Kidney (tissue), 14 donors: ENCODE measurements around the gene TRUB2. TPM values are rescaled to one million over a fixed set of nuclear protein-coding genes. Genes with fewer than 3 reads are reported as not detected.

Experiments
- DNase-seq, 5 donors: peaks; one replicate each; pipeline ENCODE4 v3.0.0-alpha.2; 2013 to 2020
- FAIRE-seq: peaks from 2 replicates; lab custom pipeline; 2012; peaks lifted over from hg19 to GRCh38; lab: Jason Lieb, UNC
- H3K27ac ChIP-seq, 2 donors: one replicate each; pipeline ENCODE4 v1.7.0; 2013; ENCODE audit warnings: low read depth in 2 of 2, low read length in 2 of 2, inconsistent platforms in 1 of 2
- H3K27me3 ChIP-seq: one replicate; pipeline ENCODE4 v1.7.1; 2013; ENCODE audit warnings: low read length, inconsistent platforms; ENCODE audit not compliant: control insufficient read depth, insufficient read depth
- H3K36me3 ChIP-seq, 3 donors: one replicate each; pipeline versions ENCODE4 v1.7.0 to v1.7.1; 2013; ENCODE audit warnings: low read length in 3 of 3, control low read depth in 1 of 3, inconsistent platforms in 1 of 3; ENCODE audit not compliant: insufficient read depth in 3 of 3, control insufficient read depth in 2 of 3
- H3K4me1 ChIP-seq, 3 donors: one replicate each; pipeline versions ENCODE4 v1.7.0 to v1.7.1; 2013; ENCODE audit warnings: low read length in 3 of 3, inconsistent platforms in 1 of 3, low read depth in 1 of 3; ENCODE audit not compliant: control insufficient read depth in 2 of 3, insufficient read depth in 2 of 3
- H3K4me3 ChIP-seq, 3 donors: one replicate each; pipeline versions ENCODE4 v1.7.0 to v1.8.1; 2013; ENCODE audit warnings: low read length in 3 of 3, control low read depth in 1 of 3, inconsistent platforms in 1 of 3
- H3K9ac ChIP-seq, 3 donors: one replicate each; pipeline versions ENCODE4 v1.7.0 to v1.7.1; 2013; ENCODE audit warnings: low read length in 3 of 3, control low read depth in 1 of 3, inconsistent platforms in 1 of 3
- H3K9me3 ChIP-seq, 3 donors: one replicate each; pipeline versions ENCODE4 v1.7.0 to v1.7.1; 2013; ENCODE audit warnings: low read length in 3 of 3, control low read depth in 1 of 3, inconsistent platforms in 1 of 3; ENCODE audit not compliant: control insufficient read depth in 2 of 3, insufficient read depth in 1 of 3
- intact Hi-C: fragments of 100-400 bp; cut with DNase I; formaldehyde crosslinking; loops from one replicate; pipeline ENCODE4 v1.11.1; 2022
- polyA plus RNA-seq: library from polyadenylated mRNA; stranded (reverse); fragments of 350-450 nt; fragmentation: Illumina TruSeq; extraction: RNeasy Lipid Tissue Mini Kit (QIAGEN cat#74804); gene quantifications from one replicate; pipeline ENCODE4 v1.2.3, GENCODE V29; 2014; ENCODE audit warnings: low read depth, low replicate concordance; ENCODE audit not compliant: insufficient read depth
- total RNA-seq: library from RNA; stranded (reverse); fragmentation: NEBNext Ultra II Directional; extraction: Animal tissue kit (Norgen Biotek cat#: 25700); gene quantifications from one replicate; pipeline ENCODE4 v1.2.1, GENCODE V29; 2021
- TF ChIP-seq, protein P1 (sequence below): IDR thresholded peaks from 3 replicates; pipeline ENCODE4 v1.5.1; 2012; ENCODE audit warnings: mild to moderate bottlenecking, moderate library complexity, borderline replicate concordance; ENCODE audit not compliant: insufficient read depth; ENCODE audit errors: extremely low read depth
- donor health status: control.
- donor health status: control.
- donor health status: control.
- donor health status: control.
- donor health status: control.
- donor health status: DM: yes; HTN: yes; CAD: no.
- donor health status: Normal renal cell carcinoma (clear cell type).

Gene TRUB2
- total and polyA plus RNA-seq, 2 donors from 2014 or later, result 22.4 to 40.8 TPM

DNA sequence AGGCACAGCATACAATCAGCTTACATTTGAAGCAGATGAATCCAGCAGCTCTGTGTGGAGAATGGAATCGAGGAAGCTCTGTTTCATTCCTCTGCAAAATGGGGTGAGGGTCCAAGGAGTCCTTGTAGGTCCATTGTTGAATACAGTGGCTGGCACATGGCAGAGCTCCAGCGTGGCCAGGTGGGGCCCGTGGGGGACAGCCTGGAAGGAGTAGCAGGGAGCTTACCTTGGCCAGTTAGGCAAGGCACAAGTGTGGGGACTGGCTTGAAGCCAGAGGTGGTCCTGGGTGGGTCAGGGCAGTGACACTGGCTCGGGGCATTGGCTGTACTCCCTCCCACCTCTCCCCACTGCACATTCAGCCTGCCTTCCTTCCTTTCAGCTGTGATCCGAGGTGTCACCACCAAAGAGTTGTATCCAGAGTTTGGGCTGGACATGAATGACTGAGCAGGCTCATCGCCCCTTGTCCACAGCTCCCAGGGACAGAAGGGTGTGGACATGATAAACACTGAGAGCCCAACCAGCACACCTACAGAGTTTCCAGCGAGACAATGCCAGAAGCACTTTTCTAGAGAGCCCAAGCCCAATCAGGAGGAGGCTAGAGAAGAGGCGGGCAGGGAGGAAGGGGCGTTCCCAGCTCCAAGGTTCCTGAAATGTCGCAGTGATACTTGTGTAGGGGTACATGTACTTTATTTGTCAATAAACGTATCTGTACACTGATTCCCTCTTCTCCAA, 33.8 kb downstream of the TRUB2 start:
- Histone ChIP-seq H3K9ac (no peak overlapping the region), H3K27ac (no peak overlapping the region), H3K9me3 (no peaks in the 10 kb centered on the region), H3K4me3 (no peak overlapping the region), H3K36me3 (peaks cover 0 to 14% (median 6%) of the 10 kb centered on the region in 3 donors), H3K27me3 (no peaks in the 10 kb centered on the region), H3K4me1 (no peaks in the 10 kb centered on the region)
- FAIRE-seq, result no peak
- intact Hi-C loops, result no loop called here
- DNase-seq, result no peak
- TF ChIP-seq, protein P1, sequence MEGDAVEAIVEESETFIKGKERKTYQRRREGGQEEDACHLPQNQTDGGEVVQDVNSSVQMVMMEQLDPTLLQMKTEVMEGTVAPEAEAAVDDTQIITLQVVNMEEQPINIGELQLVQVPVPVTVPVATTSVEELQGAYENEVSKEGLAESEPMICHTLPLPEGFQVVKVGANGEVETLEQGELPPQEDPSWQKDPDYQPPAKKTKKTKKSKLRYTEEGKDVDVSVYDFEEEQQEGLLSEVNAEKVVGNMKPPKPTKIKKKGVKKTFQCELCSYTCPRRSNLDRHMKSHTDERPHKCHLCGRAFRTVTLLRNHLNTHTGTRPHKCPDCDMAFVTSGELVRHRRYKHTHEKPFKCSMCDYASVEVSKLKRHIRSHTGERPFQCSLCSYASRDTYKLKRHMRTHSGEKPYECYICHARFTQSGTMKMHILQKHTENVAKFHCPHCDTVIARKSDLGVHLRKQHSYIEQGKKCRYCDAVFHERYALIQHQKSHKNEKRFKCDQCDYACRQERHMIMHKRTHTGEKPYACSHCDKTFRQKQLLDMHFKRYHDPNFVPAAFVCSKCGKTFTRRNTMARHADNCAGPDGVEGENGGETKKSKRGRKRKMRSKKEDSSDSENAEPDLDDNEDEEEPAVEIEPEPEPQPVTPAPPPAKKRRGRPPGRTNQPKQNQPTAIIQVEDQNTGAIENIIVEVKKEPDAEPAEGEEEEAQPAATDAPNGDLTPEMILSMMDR, result no peak

DNA sequence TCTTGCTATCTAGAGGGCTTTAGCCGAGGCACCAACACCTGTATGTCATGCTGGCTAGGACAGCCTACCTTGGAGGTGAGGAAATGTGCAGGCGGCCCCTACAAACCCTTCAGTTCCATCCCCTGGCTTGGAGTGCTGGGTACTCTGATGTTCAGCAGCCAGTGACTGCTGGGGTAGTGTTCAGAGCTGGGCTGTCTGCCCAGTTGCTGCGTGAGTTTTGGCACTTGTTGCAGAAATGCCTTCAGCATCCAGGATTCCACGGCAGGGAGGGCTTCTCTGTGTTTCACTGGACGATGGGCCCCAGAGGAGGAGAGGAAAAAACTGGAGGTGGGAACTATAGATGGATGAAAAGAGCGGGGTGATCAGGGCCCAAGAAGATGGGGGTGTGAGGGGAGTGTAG, 35.8 kb downstream of the TRUB2 start:
- FAIRE-seq, result no peak
- no peak for DNase-seq
- Histone ChIP-seq H3K4me3 (no peak overlapping the region), H3K36me3 (peaks cover 0 to 14% (median 6%) of the 10 kb centered on the region in 3 donors), H3K9me3 (no peaks in the 10 kb centered on the region), H3K4me1 (no peaks in the 10 kb centered on the region), H3K27me3 (no peaks in the 10 kb centered on the region), H3K27ac (no peak overlapping the region), H3K9ac (no peak overlapping the region)
- intact Hi-C loops, result no loop called here
- TF ChIP-seq, protein P1, result no peak

DNA sequence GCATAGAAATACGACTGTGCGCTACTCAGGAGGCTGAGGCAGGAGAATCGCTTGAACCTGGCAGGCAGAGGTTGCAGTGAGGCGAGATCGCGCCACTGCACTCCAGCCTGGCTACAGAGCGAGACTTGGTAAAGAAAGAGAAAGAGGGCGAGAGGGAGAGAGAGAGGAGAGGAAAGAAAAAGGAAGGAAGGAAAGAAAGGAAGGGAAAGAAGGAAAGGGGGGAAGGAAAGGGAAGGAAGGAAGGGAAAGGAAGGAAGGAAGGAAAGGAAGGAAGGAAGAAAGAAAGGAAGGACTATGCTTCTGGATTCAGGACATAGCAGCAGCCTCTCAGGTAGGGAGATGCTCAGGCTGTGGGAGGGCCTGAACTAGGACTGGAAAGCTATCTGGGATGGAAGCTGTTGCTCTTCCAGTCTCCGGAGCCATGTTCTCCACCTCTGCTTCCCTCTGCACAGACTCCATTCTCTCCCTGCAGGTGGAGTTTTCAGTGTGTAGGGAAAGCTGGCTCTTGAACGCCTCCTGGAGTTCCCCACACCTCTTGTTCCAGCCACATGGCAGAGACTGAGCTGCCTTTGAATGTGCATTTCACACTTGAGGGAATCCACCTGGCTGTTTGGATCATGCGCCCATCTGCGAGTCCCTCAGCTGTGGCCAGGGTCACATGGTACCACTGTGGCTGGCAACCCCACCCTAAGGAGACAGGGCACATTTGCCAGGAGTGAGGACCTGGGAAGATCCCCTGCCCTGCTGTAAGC, 37.0 kb downstream of the TRUB2 start:
- TF ChIP-seq, protein P1, result no peak
- Histone ChIP-seq H3K27ac (no peak overlapping the region), H3K9ac (no peak overlapping the region), H3K36me3 (peaks cover 0 to 14% (median 6%) of the 10 kb centered on the region in 3 donors), H3K4me1 (no peaks in the 10 kb centered on the region), H3K9me3 (no peaks in the 10 kb centered on the region), H3K27me3 (no peaks in the 10 kb centered on the region), H3K4me3 (no peak overlapping the region)
- intact Hi-C loops, result no loop called here
- peak in 3 of 5 donors; percentile 12 to 45 (median 25) for DNase-seq
- no peak for FAIRE-seq
